H1 (cell line): Measurements from ENCODE around the gene DYNC1I2. TPM values are rescaled to one million over a fixed set of nuclear protein-coding genes. Genes with fewer than 3 reads are reported as not detected.

Experiments
- CTCF ChIA-PET: fragments of 300-600 bp; sonication (Branson Sonifier 250); formaldehyde crosslinking; loops from one replicate; lab custom pipeline; 2021; ENCODE audit not compliant: partially characterized antibody; lab: Charles Lee
- POLR2A ChIA-PET: fragments of 300-600 bp; sonication (Branson Sonifier 250); formaldehyde crosslinking; loops from one replicate; lab custom pipeline; 2021; ENCODE audit warnings: inconsistent platforms; ENCODE audit not compliant: partially characterized antibody; lab: Charles Lee
- DNase-seq, 2 experiments: peaks; one replicate each; pipeline versions ENCODE4 v3.0.0 to v3.0.0-alpha.2; 2010 to 2022; ENCODE audit warnings: low spot score in 2 of 2, low read depth in 1 of 2, mixed read lengths in 1 of 2
- FAIRE-seq: peaks from 2 replicates; lab custom pipeline; 2011; peaks lifted over from hg19 to GRCh38; lab: Jason Lieb, UNC
- H2AFZ ChIP-seq: 2 replicates; pipeline ENCODE4 v1.8.1; 2012; ENCODE audit warnings: low read length, inconsistent platforms
- H2AK5ac ChIP-seq: 2 replicates; pipeline ENCODE4 v1.6.1; 2013; ENCODE audit warnings: low read depth, low read length
- H2BK120ac ChIP-seq: replicated peaks from 2 replicates; pipeline ENCODE3; 2013; ENCODE audit warnings: low read depth, low read length, inconsistent platforms
- H2BK12ac ChIP-seq: 2 replicates; pipeline ENCODE4 v1.6.1; 2013; ENCODE audit warnings: low read depth, low read length
- H2BK15ac ChIP-seq: 2 replicates; pipeline ENCODE4 v1.6.1; 2013; ENCODE audit warnings: low read length
- H2BK20ac ChIP-seq: 2 replicates; pipeline ENCODE4 v1.6.1; 2013; ENCODE audit warnings: low read length
- H2BK5ac ChIP-seq: 2 replicates; pipeline ENCODE4 v1.6.1; 2013; ENCODE audit warnings: low read depth, low read length
- H3K14ac ChIP-seq: 2 replicates; pipeline ENCODE4 v1.6.1; 2013; ENCODE audit warnings: inconsistent platforms; ENCODE audit not compliant: insufficient read length
- H3K18ac ChIP-seq: 2 replicates; pipeline ENCODE4 v1.6.1; 2013; ENCODE audit warnings: low read length; ENCODE audit errors: extremely low read depth
- H3K23ac ChIP-seq: 2 replicates; pipeline ENCODE4 v1.6.1; 2013; ENCODE audit warnings: inconsistent platforms; ENCODE audit not compliant: insufficient read length
- H3K23me2 ChIP-seq: 2 replicates; pipeline ENCODE4 v1.6.1; 2013; ENCODE audit warnings: low read depth, low read length
- H3K27ac ChIP-seq: 2 replicates; pipeline ENCODE4 v1.6.1; 2011; ENCODE audit warnings: low read depth, low read length, inconsistent platforms
- H3K27me3 ChIP-seq, 4 experiments: replicated peaks in 1 of 4; 1 replicate in 1 of 4; 2 replicates in 3 of 4; pipeline versions ENCODE4 v1.6.1 to v1.8.1; 2011 to 2013; ENCODE audit warnings: low read length in 3 of 4, mild to moderate bottlenecking in 3 of 4, inconsistent platforms in 2 of 4, mixed read lengths in 2 of 4, moderate library complexity in 1 of 4; ENCODE audit not compliant: control insufficient read depth in 3 of 4, insufficient read depth in 3 of 4; ENCODE audit errors: extremely low read depth in 1 of 4
- H3K36me3 ChIP-seq, 4 experiments: 2 replicates each; pipeline versions ENCODE4 v1.6.1 to v1.8.1; 2011 to 2013; ENCODE audit warnings: mild to moderate bottlenecking in 4 of 4, low read length in 3 of 4, moderate library complexity in 2 of 4, control low read depth in 1 of 4, inconsistent platforms in 1 of 4; ENCODE audit not compliant: insufficient read depth in 4 of 4, control insufficient read depth in 2 of 4
- H3K4ac ChIP-seq: replicated peaks from 2 replicates; pipeline ENCODE3; 2013; ENCODE audit warnings: low read length, low read depth, mixed read lengths, inconsistent platforms; ENCODE audit not compliant: insufficient read length
- H3K4me1 ChIP-seq, 4 experiments: replicated peaks in 1 of 4; 1 replicate in 1 of 4; 2 replicates in 3 of 4; pipeline versions ENCODE4 v1.6.1 to v1.8.1; 2011 to 2013; ENCODE audit warnings: low read length in 3 of 4, inconsistent platforms in 2 of 4, mixed read lengths in 1 of 4; ENCODE audit not compliant: insufficient read depth in 4 of 4, control insufficient read depth in 3 of 4
- H3K4me2 ChIP-seq, 2 experiments: 2 replicates each; pipeline versions ENCODE4 v1.6.1 to v1.8.1; 2011 to 2013; ENCODE audit warnings: low read depth in 2 of 2, low read length in 2 of 2, control low read depth in 1 of 2, inconsistent platforms in 1 of 2, mild to moderate bottlenecking in 1 of 2; ENCODE audit not compliant: insufficient read depth in 1 of 2
- H3K4me3 ChIP-seq, 4 experiments: fragments of 200-600, 300-600 bp in 1 of 4; sonication (generic), shearing (Covaris generic), sonication (Bioruptor Twin) in 1 of 4; 2 replicates each; pipeline versions ENCODE4 v1.5.1 to v1.8.1; 2011 to 2016; ENCODE audit warnings: low read length in 4 of 4, low read depth in 3 of 4, control low read depth in 2 of 4, inconsistent platforms in 2 of 4, mild to moderate bottlenecking in 2 of 4, mixed read lengths in 1 of 4, moderate library complexity in 1 of 4; ENCODE audit not compliant: insufficient read depth in 2 of 4; ENCODE audit errors: extremely low read depth in 1 of 4
- H3K56ac ChIP-seq: replicated peaks from 2 replicates; pipeline ENCODE3; 2013; ENCODE audit warnings: low read depth, mild to moderate bottlenecking, mixed read lengths, low read length, inconsistent platforms; ENCODE audit not compliant: insufficient read length
- H3K79me1 ChIP-seq: 2 replicates; pipeline ENCODE4 v1.6.1; 2013; ENCODE audit warnings: low read depth, low read length, control low read depth
- H3K79me2 ChIP-seq, 2 experiments: 2 replicates each; pipeline versions ENCODE4 v1.6.1 to v1.8.1; 2012 to 2013; ENCODE audit warnings: low read length in 2 of 2, mild to moderate bottlenecking in 2 of 2, inconsistent platforms in 1 of 2; ENCODE audit not compliant: insufficient read depth in 2 of 2, control insufficient read depth in 1 of 2
- H3K9ac ChIP-seq, 4 experiments: replicated peaks in 1 of 4; 1 replicate in 1 of 4; 2 replicates in 3 of 4; pipeline versions ENCODE4 v1.6.1 to v1.8.1; 2011 to 2013; ENCODE audit warnings: low read depth in 3 of 4, low read length in 3 of 4, control low read depth in 2 of 4, mild to moderate bottlenecking in 2 of 4, moderate library complexity in 2 of 4, inconsistent platforms in 1 of 4; ENCODE audit errors: extremely low read depth in 1 of 4
- H3K9me3 ChIP-seq, 2 experiments: 2 replicates each; pipeline versions ENCODE4 v1.6.1 to v1.8.1; 2012 to 2013; ENCODE audit warnings: mild to moderate bottlenecking in 2 of 2, moderate library complexity in 2 of 2, control low read depth in 1 of 2, inconsistent platforms in 1 of 2, low read depth in 1 of 2, low read length in 1 of 2, mixed read lengths in 1 of 2; ENCODE audit not compliant: insufficient read depth in 2 of 2
- H4K20me1 ChIP-seq, 2 experiments: replicated peaks in 1 of 2; 2 replicates each; pipeline versions ENCODE3 to v1.8.1; 2011 to 2013; ENCODE audit warnings: inconsistent platforms in 2 of 2, low read length in 2 of 2, mild to moderate bottlenecking in 1 of 2; ENCODE audit not compliant: insufficient read depth in 2 of 2, control insufficient read depth in 1 of 2
- H4K5ac ChIP-seq: 2 replicates; pipeline ENCODE4 v1.6.1; 2013; ENCODE audit warnings: low read length, low read depth, mixed read lengths, inconsistent platforms; ENCODE audit not compliant: insufficient read length
- H4K8ac ChIP-seq: 2 replicates; pipeline ENCODE4 v1.8.0; 2013; ENCODE audit warnings: mild to moderate bottlenecking, moderate library complexity, low read length, inconsistent platforms; ENCODE audit not compliant: insufficient read depth; ENCODE audit errors: extremely low read depth
- H4K91ac ChIP-seq: replicated peaks from 2 replicates; pipeline ENCODE3; 2013; ENCODE audit warnings: low read length, mixed read lengths, inconsistent platforms; ENCODE audit not compliant: insufficient read length
- ASH2L ChIP-seq: fragments of 200-600, 300-600 bp; sonication (generic); IDR thresholded peaks from one replicate; pipeline ENCODE4 v1.7.1; 2017; ENCODE audit warnings: low read length
- CHD2 ChIP-seq: IDR thresholded peaks from 2 replicates; pipeline ENCODE4 v1.6.1; 2012; ENCODE audit warnings: low read length, improper control_type of control experiment
- GTF2F1 ChIP-seq: IDR thresholded peaks from 2 replicates; pipeline ENCODE4 v1.6.1; 2012; ENCODE audit warnings: low read depth, low read length, improper control_type of control experiment, borderline replicate concordance
- NRF1 ChIP-seq: IDR thresholded peaks from 2 replicates; pipeline ENCODE4 v1.6.1; 2011; ENCODE audit warnings: mild to moderate bottlenecking, low read depth, low read length, improper control_type of control experiment
- POLR2A ChIP-seq, 2 experiments: IDR thresholded peaks; 1 replicate in 1 of 2; 2 replicates in 1 of 2; pipeline ENCODE4 v1.6.1; 2011; ENCODE audit warnings: low read depth in 2 of 2, low read length in 2 of 2, mild to moderate bottlenecking in 2 of 2; ENCODE audit errors: control extremely low read depth in 1 of 2
- POU5F1 ChIP-seq: IDR thresholded peaks from 2 replicates; pipeline ENCODE4 v1.6.1; 2011; ENCODE audit warnings: low read depth, mild to moderate bottlenecking, low read length, moderate library complexity
- TAF7 ChIP-seq: optimal IDR thresholded peaks from 2 replicates; pipeline ENCODE3; 2011; ENCODE audit warnings: low read depth, mild to moderate bottlenecking, inconsistent platforms, low read length, moderate library complexity, borderline replicate concordance
- TEAD4 ChIP-seq: IDR thresholded peaks from 2 replicates; pipeline ENCODE4 v1.6.1; 2012; ENCODE audit warnings: low read depth, low read length, inconsistent platforms, mixed read lengths
- polyA plus RNA-seq, 7 experiments: library from polyadenylated mRNA; depleted of rRNA in 3 of 7; stranded (reverse) in 5 of 7; unstranded in 2 of 7; fragments of >200 nt in 5 of 7; fragments of 200-250 nt in 2 of 7; gene quantifications; 1 replicate in 5 of 7; 2 replicates in 1 of 7; 4 replicates in 1 of 7; pipeline versions ENCODE4 v1.2.1 to v1.2.3, GENCODE V29; 2011 to 2013; ENCODE audit warnings: missing spikeins in 2 of 7, mixed read lengths in 2 of 7
- total RNA-seq: library from RNA; stranded (reverse); fragmentation: NEBNext Ultra II Directional; extraction: Animal tissue kit (Norgen Biotek cat#: 25700); gene quantifications from 2 replicates; pipeline ENCODE4 v1.2.1, GENCODE V29; 2021

Gene DYNC1I2
- total and polyA plus RNA-seq, 2 of the 8 experiments (the other 6 are each of a cell fraction or from before 2014, with no cell fraction given) = 67.3 to 68.1 TPM

GRCh38 chr2:171667041-171667440, 20.2 kb upstream of the DYNC1I2 start:
- H3K79me2 ChIP-seq = no peaks in the 10 kb centered on the region
- no peak overlapping the region for H4K5ac ChIP-seq
- H3K4me3 ChIP-seq = no peak overlapping the region
- no peak overlapping the region for H3K27ac ChIP-seq
- FAIRE-seq (no peak), DNase-seq (no peak)
- H3K23me2 ChIP-seq = no peaks in the 10 kb centered on the region; the same call in 1 of the 2 replicates
- POLR2A ChIA-PET = no interaction called here
- H3K4me2 ChIP-seq = no peak overlapping the region
- no peaks in the 10 kb centered on the region for H3K27me3 ChIP-seq
- H3K14ac ChIP-seq = no peak overlapping the region
- H3K36me3 ChIP-seq = no peaks in the 10 kb centered on the region
- peaks cover 0 to 8% (median 0%) of the 10 kb centered on the region in 4 experiments; a peak in 2 of 7 replicates for H3K4me1 ChIP-seq
- no peak overlapping the region for H3K56ac ChIP-seq
- no peak overlapping the region for H4K8ac ChIP-seq
- no peaks in the 10 kb centered on the region for H4K20me1 ChIP-seq
- H3K23ac ChIP-seq = no peak overlapping the region
- H2AFZ ChIP-seq = no peak overlapping the region
- H3K18ac ChIP-seq = no peak overlapping the region
- no peak overlapping the region for H2BK5ac ChIP-seq
- no peak overlapping the region for H2BK15ac ChIP-seq
- H2BK120ac ChIP-seq = no peak overlapping the region
- no peak overlapping the region for H3K9ac ChIP-seq
- H4K91ac ChIP-seq = no peak overlapping the region
- H2BK12ac ChIP-seq = no peak overlapping the region
- CTCF ChIA-PET = interaction anchor here (0.9 to 1.6 kb wide), 2 partner anchors 15 to 68 kb away, joined by 3 read pairs; no protein-coding TSS in a partner anchor
- H3K79me1 ChIP-seq = no peaks in the 10 kb centered on the region
- H2BK20ac ChIP-seq = no peak overlapping the region
- H3K9me3 ChIP-seq = no peaks in the 10 kb centered on the region
- H2AK5ac ChIP-seq = no peak overlapping the region
- H3K4ac ChIP-seq = no peak overlapping the region
- TF ChIP-seq CHD2 (no peak), TEAD4 (no peak), NRF1 (no peak), TAF7 (no peak), GTF2F1 (no peak), ASH2L (no peak), POLR2A (IDR thresholded peaks at IDR 0.05; ENCODE audit: control extremely low read depth in 1 of 2, low read depth in 2 of 2, low read length in 2 of 2) (no peak), POU5F1 (no peak)
